Activated T-helper 1 cell treated with anti-CD3 and anti-CD28 coated beads, Interleukin-2, amount 50 U/mL, for 16 hours (primary cell): Measurements from ENCODE around the gene USH1G.
"Not testable (repeated sequence)": the region's sequence is repeated elsewhere in the genome, so short reads cannot be mapped to it uniquely, and the experiment has no call there.

Experiments used
- DNase-seq, 2 donors: peaks; one replicate each; pipeline ENCODE4 v3.0.0-alpha.2; 2020; ENCODE audit warnings: low read depth in 1 of 2, low spot score in 1 of 2

Gene USH1G

GRCh38 chr17:74906214-74906793 is 16.8 kb downstream of the USH1G start:
- not testable (repeated sequence) for DNase-seq

DNA sequence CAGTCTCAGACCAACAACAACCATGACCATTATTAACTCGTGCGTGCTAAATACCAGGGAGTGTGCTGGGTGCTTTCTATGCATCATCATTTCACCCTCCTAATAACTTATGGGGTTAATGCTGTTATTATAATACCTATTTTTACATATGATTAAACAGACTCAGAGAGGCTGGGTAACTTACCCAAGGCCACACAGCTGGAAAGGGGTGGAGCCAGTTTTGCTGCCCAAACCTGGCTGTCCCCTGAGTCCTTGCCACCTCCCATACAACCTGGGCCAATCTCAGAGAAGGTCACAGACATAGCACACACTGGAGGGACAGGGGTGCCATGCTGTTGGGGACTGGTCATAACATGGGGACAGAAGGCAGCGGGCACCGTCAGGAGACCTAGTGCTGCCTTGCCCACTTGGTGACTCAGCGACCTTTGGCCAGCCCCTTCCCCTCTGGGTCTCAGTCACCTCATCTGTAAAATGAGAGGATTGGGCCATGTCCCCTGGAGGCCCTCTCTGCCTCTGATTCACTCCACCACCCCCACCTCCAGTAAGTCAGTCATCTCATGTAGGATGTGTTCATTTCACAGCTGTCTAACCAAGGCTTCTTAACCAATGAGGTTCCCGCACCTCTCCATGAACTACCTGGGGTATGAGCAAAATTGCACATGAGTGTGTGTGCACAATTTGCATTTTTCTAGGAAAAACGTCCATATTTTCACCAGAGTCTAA is 18.2 kb downstream of the USH1G start:
- no peak for DNase-seq

DNA sequence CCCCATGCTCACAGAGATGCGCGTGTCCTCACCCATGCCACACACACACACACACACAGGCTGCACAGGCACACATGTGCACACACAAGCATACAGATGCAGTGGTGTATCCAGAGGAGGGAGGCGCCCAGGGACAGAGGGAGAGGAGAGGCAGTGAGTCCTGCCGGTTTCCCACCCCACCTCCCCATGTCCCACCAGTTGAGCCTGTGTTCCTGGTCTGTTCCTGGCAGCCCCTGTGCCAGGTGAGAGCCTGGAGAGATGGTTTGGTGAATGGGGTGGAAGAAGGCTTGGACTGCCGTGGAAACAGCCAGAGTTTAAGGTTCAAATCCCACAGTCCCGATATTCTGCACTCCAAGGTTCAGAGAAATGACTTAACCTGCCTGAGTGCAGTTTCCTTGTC is 19.4 kb downstream of the USH1G start:
- no peak for DNase-seq

GRCh38 chr17:74903034-74903433 is 20.0 kb downstream of the USH1G start:
- no peak for DNase-seq

GRCh38 chr17:74901353-74902135 is 21.5 kb downstream of the USH1G start:
- DNase-seq, result no peak

DNA sequence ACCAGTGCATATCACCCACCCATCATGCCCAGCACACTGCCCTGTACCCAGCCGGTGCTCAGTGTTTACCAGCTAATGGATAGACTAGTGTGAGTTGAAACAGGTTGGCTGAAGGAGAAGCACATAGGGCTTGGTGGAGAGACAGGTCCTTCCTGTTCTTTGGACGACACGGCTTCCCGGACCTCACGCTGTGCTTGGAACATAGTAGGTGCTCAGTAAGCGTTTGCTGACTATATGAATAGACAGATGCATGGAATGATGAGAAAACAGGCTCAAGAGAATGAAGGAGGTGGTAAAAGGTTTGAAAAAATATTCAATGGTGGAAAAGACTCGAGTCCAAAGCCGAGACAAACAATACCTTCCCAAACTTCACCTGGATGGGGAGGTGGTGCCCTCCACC is 22.8 kb downstream of the USH1G start:
- DNase-seq, result no peak

- DNase-seq, result no peak
Measured at GRCh38 chr17:74898376-74898946, 24.6 kb downstream of the USH1G start.

- DNase-seq, result no peak
Measured at GRCh38 chr17:74893936-74894671, 29.0 kb downstream of the USH1G start.

DNA sequence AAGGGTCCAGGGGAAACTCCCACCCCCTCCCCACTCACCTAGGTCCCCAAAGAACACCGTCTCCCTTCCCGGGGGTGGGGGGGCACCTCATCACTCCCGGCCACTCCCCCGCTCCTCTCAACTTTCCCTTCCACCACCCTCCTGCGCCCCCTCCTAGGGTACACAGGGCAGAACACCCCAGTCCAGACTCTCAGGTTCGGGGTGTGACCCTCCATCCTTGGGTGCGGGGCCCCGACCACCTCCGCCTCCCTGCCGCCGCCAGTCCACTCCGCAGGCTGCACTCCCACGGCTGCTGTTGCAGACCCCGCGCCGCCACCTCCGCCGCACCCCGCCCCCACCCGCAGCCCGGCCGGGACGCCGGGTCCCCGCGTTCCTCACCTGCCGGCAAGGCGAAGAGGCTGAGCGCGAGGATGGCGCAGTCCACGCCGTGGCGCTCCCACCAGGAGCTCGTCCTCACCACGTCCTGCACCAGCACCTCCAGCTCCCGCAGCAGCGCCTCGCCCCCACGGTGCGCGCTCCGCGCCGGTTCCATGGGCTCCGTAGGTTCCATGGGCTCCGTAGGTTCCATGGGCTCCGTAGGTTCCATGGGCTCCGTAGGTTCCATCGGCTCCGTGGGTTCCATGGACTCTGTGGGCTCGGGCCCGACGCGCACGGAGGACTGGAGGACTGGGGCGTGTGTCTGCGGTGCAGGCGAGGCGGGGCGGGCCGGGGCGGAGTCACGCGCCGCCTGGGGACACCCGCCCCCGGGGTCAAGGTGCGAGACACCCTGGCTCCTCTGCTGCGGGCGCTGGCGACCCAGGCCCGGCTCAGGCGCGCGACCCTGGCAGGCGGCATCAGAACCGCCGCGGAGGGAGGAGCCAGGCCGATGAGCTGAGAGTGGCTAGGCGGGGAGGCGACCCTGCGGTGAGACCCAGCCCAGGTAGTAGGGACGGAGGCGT is 29.8 kb downstream of the USH1G start, which contains the start of gene FADS6:
Gene FADS6 (minus strand): TSS at position 660 of the 938 bp plus-strand sequence. CDS start 38 bp downstream, at position 622.
- no peak for DNase-seq

- no peak for DNase-seq
Measured at GRCh38 chr17:74892013-74892841, 30.8 kb downstream of the USH1G start.

DNA sequence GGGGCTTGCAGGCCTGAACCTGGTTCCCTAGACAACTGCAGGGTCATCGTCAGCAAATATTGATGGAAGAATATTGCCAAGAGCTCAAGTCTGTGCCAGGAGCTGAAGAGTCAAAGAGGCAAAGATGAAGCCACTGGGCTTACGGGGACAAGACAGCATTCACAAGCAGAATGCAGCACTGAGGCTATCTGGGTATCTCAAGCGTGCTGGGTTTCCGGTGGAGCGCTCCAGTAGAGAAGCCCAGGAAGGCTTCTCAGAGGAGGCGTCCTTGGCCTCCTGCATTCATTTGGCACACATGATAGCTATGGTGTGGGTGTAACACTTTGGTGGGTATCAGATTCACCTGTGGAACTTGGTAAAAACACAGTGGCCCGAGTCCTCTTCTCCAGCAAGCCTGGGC is 32.5 kb downstream of the USH1G start:
- no peak for DNase-seq

DNA sequence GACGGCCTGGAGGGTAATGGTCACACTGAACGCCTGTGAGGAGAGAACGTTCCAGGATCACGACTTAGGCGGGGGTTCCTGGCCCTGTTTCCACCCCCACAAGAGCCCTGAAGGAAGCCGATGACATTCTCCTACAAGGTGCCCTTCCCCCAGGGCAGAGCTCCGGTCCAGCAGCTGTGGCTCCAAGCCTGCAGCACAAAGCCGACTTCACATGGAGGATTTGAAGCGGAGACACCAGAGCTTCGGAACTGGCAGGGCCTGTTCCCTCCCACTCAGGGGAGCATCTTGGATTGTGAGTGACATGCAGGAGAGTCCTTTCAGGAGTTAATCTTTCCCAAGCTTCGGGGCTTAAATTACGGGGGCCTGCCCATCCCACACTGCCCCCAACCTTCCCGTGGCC is 34.6 kb downstream of the USH1G start:
- no peak for DNase-seq

- no peak for DNase-seq
Measured at GRCh38 chr17:74883241-74883745, 39.8 kb downstream of the USH1G start.

DNA sequence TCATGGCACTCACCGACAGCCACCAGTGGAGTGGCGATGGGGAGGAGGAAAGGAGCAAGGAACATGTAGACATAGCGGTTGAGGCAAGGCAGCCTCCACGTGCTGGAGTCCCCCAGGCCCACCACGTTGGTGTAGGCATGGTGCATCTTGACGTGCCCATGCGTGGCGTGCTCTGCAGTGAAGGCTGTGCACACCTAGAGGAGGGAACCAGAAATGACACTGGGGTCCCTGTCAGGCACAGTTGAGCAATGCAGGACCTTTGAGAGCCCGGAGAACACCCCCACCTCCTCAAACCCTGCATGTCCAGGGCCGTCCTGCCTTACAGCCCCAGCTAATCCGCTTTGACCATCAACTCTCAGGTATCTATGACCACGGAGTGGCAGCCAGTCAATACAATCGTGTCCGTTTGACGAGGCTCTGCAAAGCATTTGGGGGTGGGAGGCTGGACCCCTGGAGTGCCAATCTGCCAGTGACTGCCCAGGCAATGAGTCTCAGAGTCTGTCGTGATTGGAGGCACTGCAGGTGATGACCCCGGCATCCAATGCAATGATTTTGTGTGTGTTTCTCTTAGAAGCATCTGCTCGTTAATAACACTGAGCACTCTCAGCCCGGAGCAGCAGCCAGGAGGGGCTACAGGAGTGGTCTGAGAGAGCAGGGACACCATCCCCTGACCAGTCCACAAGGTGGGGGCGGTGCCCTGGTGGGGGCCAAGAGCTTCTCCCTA is 40.4 kb downstream of the USH1G start:
- no peak for DNase-seq

- DNase-seq, result no peak
Measured at GRCh38 chr17:74881073-74881472, 42.0 kb downstream of the USH1G start.

DNA sequence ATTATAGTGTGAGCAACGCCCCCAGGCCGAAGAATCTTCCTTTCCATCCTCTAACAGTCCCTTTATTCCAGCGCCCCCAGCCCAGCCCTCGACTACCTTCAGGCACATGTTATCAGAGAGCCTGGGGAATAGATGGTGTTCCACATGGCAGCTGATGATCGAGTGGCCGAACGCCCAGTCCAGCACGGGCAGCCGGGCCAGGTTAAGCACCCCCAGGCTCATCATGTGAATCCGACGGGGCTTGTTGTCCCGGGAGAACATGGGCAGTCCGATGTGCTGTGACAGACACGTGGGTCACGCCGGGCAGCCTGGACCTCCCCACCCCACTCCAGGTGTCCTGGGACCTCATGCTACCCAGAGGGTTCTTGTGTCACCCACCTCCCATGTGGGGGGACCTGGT is 43.7 kb downstream of the USH1G start:
- no peak for DNase-seq

DNA sequence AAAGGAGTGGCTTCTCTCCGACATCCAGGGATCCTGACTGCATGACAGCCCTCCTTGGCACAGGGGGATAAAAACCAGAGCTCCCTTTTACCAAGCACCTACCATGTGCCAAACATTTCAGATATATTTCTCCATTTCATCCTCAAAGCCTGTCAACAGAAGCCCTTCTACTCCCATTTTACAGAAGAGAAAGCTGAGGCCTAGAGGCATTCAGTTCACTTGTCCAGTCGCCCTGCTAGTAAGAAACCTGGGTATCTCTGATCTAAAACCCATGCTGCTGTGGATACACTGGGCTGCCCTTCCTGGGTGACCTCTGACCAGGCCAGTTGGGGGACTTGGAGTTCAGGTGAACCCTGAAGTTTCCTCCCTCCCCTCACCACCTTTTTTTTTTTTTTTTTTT is 44.4 kb downstream of the USH1G start:
- no peak for DNase-seq
